Effector CD8-positive, alpha-beta T cell (primary cell): ENCODE measurements around the gene ZNF202.

ENCODE experiments used
- DNase-seq: peaks from one replicate; lab custom pipeline; 2025; lab: John Stamatoyannopoulos, UW

The ZNF202 gene

DNA sequence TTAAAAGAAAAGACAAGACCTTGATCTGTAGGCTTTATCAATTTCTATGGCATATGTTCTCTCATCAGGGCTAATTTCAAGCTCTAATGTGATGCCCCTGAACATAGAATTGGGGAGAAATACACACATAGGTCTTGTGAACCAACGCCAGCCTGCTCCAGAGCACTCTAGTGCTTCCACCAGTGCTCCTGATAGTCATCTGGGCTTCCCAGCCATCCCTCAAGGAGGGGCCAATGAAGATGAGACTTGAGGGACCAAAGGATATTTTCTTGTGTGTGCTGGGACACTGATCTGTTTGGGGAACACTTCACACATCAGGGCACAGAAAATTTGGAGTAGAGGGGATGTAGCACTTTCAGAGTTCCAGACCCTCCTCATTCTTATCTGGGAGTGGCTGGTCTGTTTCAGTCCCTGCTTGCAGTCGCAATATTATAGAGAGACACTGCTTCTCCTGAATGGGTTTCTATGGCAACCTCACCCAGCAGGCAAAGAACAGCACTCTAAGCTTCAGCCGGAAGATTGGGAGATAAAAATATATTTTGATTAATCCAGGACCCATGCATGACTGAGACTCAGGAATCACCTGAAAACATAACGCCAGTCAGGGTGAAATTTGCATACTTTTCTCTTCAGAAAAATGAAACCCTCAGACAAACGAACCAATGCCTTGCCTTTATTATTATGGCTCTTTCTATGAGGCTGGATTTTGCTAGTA, 58.6 kb downstream of the ZNF202 start:
- no peak for DNase-seq

DNA sequence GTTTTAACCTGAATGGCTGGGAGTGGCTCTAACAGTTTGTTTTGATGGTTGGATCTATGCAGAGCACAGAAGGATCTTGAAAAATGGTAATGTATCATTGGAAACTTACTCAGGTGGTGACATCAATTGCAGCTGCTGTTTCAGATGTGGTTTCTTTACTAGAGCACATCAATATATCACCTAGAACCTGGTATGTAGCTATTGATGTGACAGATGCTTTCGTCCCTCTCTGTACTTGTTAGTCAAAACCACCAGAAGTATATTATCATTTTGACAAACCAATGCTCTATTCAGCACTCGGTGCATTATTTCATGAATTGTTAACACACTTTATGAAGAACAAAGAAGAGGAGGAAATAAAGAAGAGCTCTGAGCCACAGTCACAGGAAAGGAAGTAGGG, 60.4 kb downstream of the ZNF202 start:
- no peak for DNase-seq

DNA sequence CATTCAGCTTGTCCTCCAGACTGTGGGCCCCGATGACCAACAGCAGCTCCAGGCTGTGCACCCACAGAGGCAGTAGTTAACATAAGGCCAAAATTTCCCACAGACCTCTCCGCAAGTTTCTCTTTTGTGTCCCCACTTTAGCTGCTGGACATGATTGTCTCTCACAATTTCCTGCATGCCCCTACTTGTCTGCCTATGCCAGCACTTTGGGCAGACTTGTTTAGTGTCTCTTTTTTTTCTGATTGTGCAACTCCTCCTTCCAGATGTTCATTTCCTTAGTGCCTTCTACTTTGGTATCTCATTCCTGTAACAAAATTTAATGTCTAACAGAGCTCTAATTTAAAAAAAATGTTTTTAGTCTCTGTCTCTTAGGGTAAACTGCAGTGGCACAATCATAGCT, 63.2 kb downstream of the ZNF202 start:
- no peak for DNase-seq

DNA sequence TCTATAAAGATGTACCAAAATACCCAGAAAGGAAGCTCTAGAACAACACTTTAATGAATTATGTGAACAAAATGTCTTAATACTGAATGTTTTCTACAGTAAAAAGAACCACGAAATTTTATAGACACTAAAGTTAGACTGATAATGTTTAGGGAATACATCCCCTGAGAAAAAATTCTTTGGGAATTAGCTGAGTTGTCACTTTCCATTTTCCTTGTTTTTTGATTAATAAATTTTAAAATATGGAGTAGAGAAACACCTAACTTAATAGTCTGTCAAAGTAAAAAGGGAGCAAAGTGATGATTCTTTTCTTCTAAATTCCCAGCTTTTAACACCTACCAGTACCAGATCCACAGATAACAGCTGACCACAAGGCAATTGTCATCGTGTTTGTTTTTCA, 64.0 kb downstream of the ZNF202 start:
- DNase-seq = no peak

DNA sequence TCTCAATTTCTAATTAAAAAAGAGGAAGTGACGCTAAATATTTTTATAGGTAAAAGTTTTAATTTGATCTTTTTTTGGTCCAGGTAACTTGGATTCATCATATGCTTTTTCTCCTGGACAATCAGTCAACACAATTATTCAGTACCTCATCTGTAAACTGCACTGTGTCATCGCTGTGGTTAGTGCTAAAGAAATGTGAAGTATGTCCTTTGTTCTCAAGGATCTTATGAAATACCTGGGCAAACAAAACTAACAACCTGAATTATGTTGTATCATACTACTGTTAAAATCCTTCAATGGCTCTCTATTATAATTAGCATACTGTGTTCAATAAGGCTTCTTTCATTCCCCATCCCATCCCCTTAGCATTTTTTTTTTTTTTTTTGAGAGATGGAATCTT, 67.2 kb downstream of the ZNF202 start:
- no peak for DNase-seq
